Measurements from ENCODE around the gene IFNA5. TPM values are rescaled to one million over a fixed set of nuclear protein-coding genes. Genes with fewer than 3 reads are reported as not detected.

The IFNA5 gene
- total and polyA plus RNA-seq, 12 donors: not detected

- no peak overlapping the region for H3K4me3 ChIP-seq
- no peak for ATAC-seq
- TF ChIP-seq CTCF (IDR thresholded peaks at IDR 0.05): no peak
Observed at GRCh38 chr9:21311889-21312288, 6.8 kb upstream of the IFNA5 start.

GRCh38 chr9:21295992-21296391, 9.1 kb downstream of the IFNA5 start:
- intact Hi-C loops (cut with DNase I): no loop called here

More at GRCh38 chr9:21311889-21312288, 6.8 kb upstream of the IFNA5 start:
- intact Hi-C loops (cut with DNase I): loop anchor here in 2 of 10 donors (10.0 kb wide), 2 partner anchors 123 to 483 kb away; no protein-coding TSS in a partner anchor
- Histone ChIP-seq H3K9me3 (no peaks in the 10 kb centered on the region), H3K27ac (no peak overlapping the region), H3K36me3 (no peaks in the 10 kb centered on the region), H3K4me1 (peaks cover 0 to 5% (median 0%) of the 10 kb centered on the region in 9 donors), H3K27me3 (peaks cover 0 to 4% (median 0%) of the 10 kb centered on the region in 7 donors)
- WGBS, 2 donors: 84 to 85% methylated on average over 1 of the region's 1 CpG
- no peak for DNase-seq

GRCh38 chr9:21294904-21295538, 10.1 kb downstream of the IFNA5 start:
- TF ChIP-seq CTCF (IDR thresholded peaks at IDR 0.05): no peak
- no peak overlapping the region for H3K4me3 ChIP-seq
- peaks cover 0 to 11% (median 0%) of the 10 kb centered on the region in 9 donors for H3K4me1 ChIP-seq
- H3K9me3 ChIP-seq: peaks cover 0 to 3% (median 0%) of the 10 kb centered on the region in 11 donors
- intact Hi-C loops (cut with DNase I): no loop called here
- no peaks in the 10 kb centered on the region for H3K36me3 ChIP-seq
- ATAC-seq (no peak), DNase-seq (no peak)
- H3K27ac ChIP-seq: no peak overlapping the region
- 54 to 66% methylated on average over 6 of the region's 6 CpGs for WGBS, 2 donors
- peaks cover 0 to 16% (median 0%) of the 10 kb centered on the region in 7 donors for H3K27me3 ChIP-seq

More at GRCh38 chr9:21295992-21296391, 9.1 kb downstream of the IFNA5 start:
- DNase-seq: no peak
- no peaks in the 10 kb centered on the region for H3K36me3 ChIP-seq
- peaks cover 0 to 3% (median 0%) of the 10 kb centered on the region in 11 donors for H3K9me3 ChIP-seq
- no peak overlapping the region for H3K4me3 ChIP-seq
- H3K27me3 ChIP-seq: peaks cover 0 to 22% (median 5%) of the 10 kb centered on the region in 7 donors
- TF ChIP-seq CTCF (IDR thresholded peaks at IDR 0.05): no peak
- peaks cover 0 to 11% (median 0%) of the 10 kb centered on the region in 9 donors for H3K4me1 ChIP-seq
- H3K27ac ChIP-seq: no peak overlapping the region
- ATAC-seq: no peak
- WGBS, 2 donors: 59 to 80% methylated on average over 1 of the region's 1 CpG

GRCh38 chr9:21294364-21294774, 10.7 kb downstream of the IFNA5 start:
- TF ChIP-seq CTCF (IDR thresholded peaks at IDR 0.05): no peak
- intact Hi-C loops (cut with DNase I): no loop called here
- Histone ChIP-seq H3K9me3 (peaks cover 0 to 3% (median 0%) of the 10 kb centered on the region in 11 donors), H3K4me3 (no peak overlapping the region), H3K27me3 (peaks cover 0 to 17% (median 0%) of the 10 kb centered on the region in 7 donors), H3K36me3 (no peaks in the 10 kb centered on the region), H3K27ac (no peak overlapping the region), H3K4me1 (peaks cover 0 to 11% (median 0%) of the 10 kb centered on the region in 9 donors)
- WGBS, 2 donors: 74 to 92% methylated on average over 1 of the region's 1 CpG
- DNase-seq: no peak
- no peak for ATAC-seq
